Hematopoietic multipotent progenitor cell treated with erythropoietin and hydrocortisone succinate and interleukin-3 and kit ligand, for 6 days (in vitro differentiated cells): ENCODE results near the gene ACSL6.
A peak's percentile ranks its signal among the peaks of the same experiment; 100 is the strongest.

ENCODE experiments used
- DNase-seq: peaks from one replicate; pipeline ENCODE4 v3.0.0-alpha.2; 2015

ACSL6 gene

GRCh38 chr5:131974956-131975726 lies 36.3 kb downstream of the ACSL6 start:
- no peak for DNase-seq

GRCh38 chr5:131974622-131974955 lies 36.9 kb downstream of the ACSL6 start:
- no peak for DNase-seq

GRCh38 chr5:131974016-131974415 lies 37.4 kb downstream of the ACSL6 start:
- DNase-seq, result no peak

- no peak for DNase-seq
Observed at GRCh38 chr5:131973089-131973712, 38.3 kb downstream of the ACSL6 start.

GRCh38 chr5:131968396-131968954 lies 43.0 kb downstream of the ACSL6 start:
- peak; percentile 34 for DNase-seq

GRCh38 chr5:131966551-131966950 lies 44.9 kb downstream of the ACSL6 start:
- no peak for DNase-seq

- DNase-seq, result no peak
Observed at GRCh38 chr5:131965826-131966415, 45.5 kb downstream of the ACSL6 start.

- no peak for DNase-seq
Observed at GRCh38 chr5:131959906-131960305, 51.6 kb downstream of the ACSL6 start.

- no peak for DNase-seq
Observed at GRCh38 chr5:131959136-131959535, 52.3 kb downstream of the ACSL6 start.

GRCh38 chr5:131957721-131958441 lies 53.6 kb downstream of the ACSL6 start:
- no peak for DNase-seq

GRCh38 chr5:131953969-131954368 lies 57.5 kb downstream of the ACSL6 start:
- DNase-seq, result no peak

GRCh38 chr5:131952301-131952857 lies 59.1 kb downstream of the ACSL6 start:
- no peak for DNase-seq

- no peak for DNase-seq
Observed at GRCh38 chr5:131950706-131951105, 60.8 kb downstream of the ACSL6 start.

- no peak for DNase-seq
Observed at GRCh38 chr5:131947445-131947844, 64.0 kb downstream of the ACSL6 start.

- DNase-seq, result no peak
Observed at GRCh38 chr5:131945551-131946168, 65.8 kb downstream of the ACSL6 start, which contains the start of gene MEIKIN. TSS of gene MEIKIN (minus strand) at chr5:131945663. CDS start at chr5:131945505, 158 bp downstream.

- DNase-seq, result peak; percentile 28
Observed at GRCh38 chr5:131944702-131945550, 66.5 kb downstream of the ACSL6 start.

GRCh38 chr5:131943916-131944315 lies 67.5 kb downstream of the ACSL6 start:
- DNase-seq, result no peak

- DNase-seq, result no peak
Observed at GRCh38 chr5:131942016-131942415, 69.4 kb downstream of the ACSL6 start.

- DNase-seq, result no peak
Observed at GRCh38 chr5:131939690-131940345, 71.6 kb downstream of the ACSL6 start.

GRCh38 chr5:131932235-131932634 lies 79.2 kb downstream of the ACSL6 start:
- no peak for DNase-seq

GRCh38 chr5:131928957-131929356 lies 82.5 kb downstream of the ACSL6 start:
- no peak for DNase-seq
